GM21717 (cell line): ENCODE measurements around the gene BAZ1B.

Experiments used
- ATAC-seq: cut with Tn5 transposase; IDR thresholded peaks from one replicate; pipeline ENCODE4 v1.9.1; 2021; ENCODE audit warnings: mild to moderate bottlenecking, moderate library complexity; ENCODE audit not compliant: unreplicated experiment

BAZ1B gene

GRCh38 chr7:73391396-73391795, 130.7 kb downstream of the BAZ1B start:
- ATAC-seq = no peak
